ENCODE results near the gene FAM174C.
A peak's percentile ranks its signal among the peaks of the same experiment; 100 is the strongest.

The FAM174C gene

GRCh38 chr19:1262623-1263123, 12.7 kb upstream of the FAM174C start:
- Histone ChIP-seq H3K23ac (ENCODE audit: low read length) (no peak overlapping the region), H2BK12ac (ENCODE audit: low read length) (peak overlapping the region; percentile 86), H4K8ac (ENCODE audit: low read depth, low read length) (peak overlapping the region; percentile 83), H2BK5ac (ENCODE audit: low read depth, low read length, poor library complexity) (peak overlapping the region; percentile 7), H3K9me3 (ENCODE audit: insufficient read depth, low read depth, low read length) (no peaks in the 10 kb centered on the region), H3K14ac (ENCODE audit: low read length) (peak overlapping the region; percentile 83), H2BK120ac (ENCODE audit: insufficient read depth, low read length, poor library complexity) (peak overlapping the region; percentile 65), H3K27me3 (ENCODE audit: insufficient read depth, low read length) (no peaks in the 10 kb centered on the region), H3K18ac (ENCODE audit: low read length) (peak overlapping the region; percentile 47), H2AFZ (ENCODE audit: insufficient read depth, low read length, poor library complexity) (no peak overlapping the region), H3K79me1 (ENCODE audit: low read length) (peaks cover 41% of the 10 kb centered on the region), H3K4me1 (ENCODE audit: control insufficient read depth in 1 of 2, insufficient read depth in 2 of 2, low read length in 2 of 2) (peaks cover 48 to 61% of the 10 kb centered on the region in 2 experiments), H2AK5ac (ENCODE audit: low read length) (peak overlapping the region; percentile 33), H3K4ac (ENCODE audit: low read depth, low read length) (peak overlapping the region; percentile 7), H3K79me2 (ENCODE audit: control insufficient read depth, insufficient read depth, low read length, poor library complexity) (peaks cover 5% of the 10 kb centered on the region), H3K27ac (ENCODE audit: low read depth, low read length) (peak overlapping the region; percentile 22), H3K4me3 (ENCODE audit: low read depth, low read length) (no peak overlapping the region), H4K12ac (ENCODE audit: low read depth, low read length) (no peak overlapping the region), H4K91ac (ENCODE audit: low read depth, low read length) (peak overlapping the region; percentile 89), H3K9ac (ENCODE audit: low read length) (no peak overlapping the region), H3K36me3 (ENCODE audit: control insufficient read depth in 1 of 2, insufficient read depth in 2 of 2, low read length in 2 of 2) (peaks cover 6 to 10% of the 10 kb centered on the region in 2 experiments), H3K4me2 (ENCODE audit: low read length) (peak overlapping the region; percentile 69)
- WGBS (ENCODE audit: extremely low coverage, insufficient coverage, insufficient read length), result no CpG with 5 or more reads among the region's 21 CpGs
- DNase-seq, result no peak

- Histone ChIP-seq H2BK12ac (ENCODE audit: low read length) (peak overlapping the region; percentile 52), H2BK120ac (ENCODE audit: insufficient read depth, low read length, poor library complexity) (peak overlapping the region; percentile 65), H2BK5ac (ENCODE audit: low read depth, low read length, poor library complexity) (peak overlapping the region; percentile 7), H3K27me3 (ENCODE audit: insufficient read depth, low read length) (no peaks in the 10 kb centered on the region), H3K4me2 (ENCODE audit: low read length) (no peak overlapping the region), H3K27ac (ENCODE audit: low read depth, low read length) (peak overlapping the region; percentile 22), H2AK5ac (ENCODE audit: low read length) (peak overlapping the region; percentile 61), H2AFZ (ENCODE audit: insufficient read depth, low read length, poor library complexity) (no peak overlapping the region), H3K18ac (ENCODE audit: low read length) (no peak overlapping the region), H3K9me3 (ENCODE audit: insufficient read depth, low read depth, low read length) (no peaks in the 10 kb centered on the region), H4K91ac (ENCODE audit: low read depth, low read length) (peak overlapping the region; percentile 89), H3K4me3 (ENCODE audit: low read depth, low read length) (no peak overlapping the region), H3K4me1 (ENCODE audit: control insufficient read depth in 1 of 2, insufficient read depth in 2 of 2, low read length in 2 of 2) (peaks cover 48 to 61% of the 10 kb centered on the region in 2 experiments), H3K79me1 (ENCODE audit: low read length) (peaks cover 41% of the 10 kb centered on the region), H4K8ac (ENCODE audit: low read depth, low read length) (no peak overlapping the region), H3K79me2 (ENCODE audit: control insufficient read depth, insufficient read depth, low read length, poor library complexity) (peaks cover 5% of the 10 kb centered on the region), H3K36me3 (ENCODE audit: control insufficient read depth in 1 of 2, insufficient read depth in 2 of 2, low read length in 2 of 2) (peaks cover under 1 to 5% of the 10 kb centered on the region in 2 experiments), H4K12ac (ENCODE audit: low read depth, low read length) (no peak overlapping the region), H3K9ac (ENCODE audit: low read length) (no peak overlapping the region), H3K23ac (ENCODE audit: low read length) (no peak overlapping the region), H3K4ac (ENCODE audit: low read depth, low read length) (peak overlapping the region; percentile 19), H3K14ac (ENCODE audit: low read length) (peak overlapping the region; percentile 45)
- no peak for DNase-seq
- WGBS (ENCODE audit: extremely low coverage, insufficient coverage, insufficient read length), result no CpG with 5 or more reads among the region's 5 CpGs
These were observed 12.1 kb upstream of the FAM174C start for GRCh38 chr19:1263188-1263587.

- H4K12ac ChIP-seq (ENCODE audit: low read depth, low read length), result no peak overlapping the region
- H3K79me1 ChIP-seq (ENCODE audit: low read length), result peaks cover 43% of the 10 kb centered on the region
These were observed 10.3 kb upstream of the FAM174C start for GRCh38 chr19:1264801-1265614.

GRCh38 chr19:1265615-1266128, 9.7 kb upstream of the FAM174C start:
- no peak overlapping the region for H3K23ac ChIP-seq (ENCODE audit: low read length)
- H2BK5ac ChIP-seq (ENCODE audit: low read depth, low read length, poor library complexity), result peak overlapping the region; percentile 71
- H3K18ac ChIP-seq (ENCODE audit: low read length), result peak overlapping the region; percentile 85
- no peak overlapping the region for H3K9ac ChIP-seq (ENCODE audit: low read length)
- H2AK5ac ChIP-seq (ENCODE audit: low read length), result peak overlapping the region; percentile 87
- H3K27me3 ChIP-seq (ENCODE audit: insufficient read depth, low read length), result no peaks in the 10 kb centered on the region
- H3K14ac ChIP-seq (ENCODE audit: low read length), result peak overlapping the region; percentile 75
- H3K27ac ChIP-seq (ENCODE audit: low read depth, low read length), result peak overlapping the region; percentile 81
- peak overlapping the region; percentile 68 for H4K8ac ChIP-seq (ENCODE audit: low read depth, low read length)
- no CpG with 5 or more reads among the region's 28 CpGs for WGBS (ENCODE audit: extremely low coverage, insufficient coverage, insufficient read length)
- H3K4me1 ChIP-seq (ENCODE audit: control insufficient read depth in 1 of 2, insufficient read depth in 2 of 2, low read length in 2 of 2), result peaks cover 46 to 57% of the 10 kb centered on the region in 2 experiments
- H3K4me3 ChIP-seq (ENCODE audit: low read depth, low read length), result peak overlapping the region; percentile 31
- H3K9me3 ChIP-seq (ENCODE audit: insufficient read depth, low read depth, low read length), result no peaks in the 10 kb centered on the region
- peak overlapping the region; percentile 46 for H3K4ac ChIP-seq (ENCODE audit: low read depth, low read length)
- H3K79me2 ChIP-seq (ENCODE audit: control insufficient read depth, insufficient read depth, low read length, poor library complexity), result peaks cover 15% of the 10 kb centered on the region
- peaks cover 42% of the 10 kb centered on the region for H3K79me1 ChIP-seq (ENCODE audit: low read length)
- peaks cover 0 to under 1% of the 10 kb centered on the region in 2 experiments for H3K36me3 ChIP-seq (ENCODE audit: control insufficient read depth in 1 of 2, insufficient read depth in 2 of 2, low read length in 2 of 2)
- H4K12ac ChIP-seq (ENCODE audit: low read depth, low read length), result peak overlapping the region; percentile 31
- peak; percentile 54 to 56 for DNase-seq
- peak overlapping the region; percentile 4 for H2AFZ ChIP-seq (ENCODE audit: insufficient read depth, low read length, poor library complexity)
- peak overlapping the region; percentile 28 for H2BK120ac ChIP-seq (ENCODE audit: insufficient read depth, low read length, poor library complexity)
- H3K4me2 ChIP-seq (ENCODE audit: low read length), result peak overlapping the region; percentile 84
- H2BK12ac ChIP-seq (ENCODE audit: low read length), result peak overlapping the region; percentile 92
- peak overlapping the region; percentile 73 for H4K91ac ChIP-seq (ENCODE audit: low read depth, low read length)

More at GRCh38 chr19:1264801-1265614, 10.3 kb upstream of the FAM174C start:
- H3K36me3 ChIP-seq (ENCODE audit: control insufficient read depth in 1 of 2, insufficient read depth in 2 of 2, low read length in 2 of 2), result no peaks in the 10 kb centered on the region
- peaks cover 13% of the 10 kb centered on the region for H3K79me2 ChIP-seq (ENCODE audit: control insufficient read depth, insufficient read depth, low read length, poor library complexity)
- no CpG with 5 or more reads among the region's 26 CpGs for WGBS (ENCODE audit: extremely low coverage, insufficient coverage, insufficient read length)
- H3K9me3 ChIP-seq (ENCODE audit: insufficient read depth, low read depth, low read length), result no peaks in the 10 kb centered on the region
- peak overlapping the region; percentile 2 for H4K8ac ChIP-seq (ENCODE audit: low read depth, low read length)
- no peaks in the 10 kb centered on the region for H3K27me3 ChIP-seq (ENCODE audit: insufficient read depth, low read length)
- H2BK5ac ChIP-seq (ENCODE audit: low read depth, low read length, poor library complexity), result peak overlapping the region; percentile 1
- peak overlapping the region; percentile 16 for H2AK5ac ChIP-seq (ENCODE audit: low read length)
- no peak overlapping the region for H3K4me3 ChIP-seq (ENCODE audit: low read depth, low read length)
- peak overlapping the region; percentile 43 for H3K27ac ChIP-seq (ENCODE audit: low read depth, low read length)
- H2BK12ac ChIP-seq (ENCODE audit: low read length), result peak overlapping the region; percentile 71
- H3K9ac ChIP-seq (ENCODE audit: low read length), result no peak overlapping the region
- no peak overlapping the region for H3K4ac ChIP-seq (ENCODE audit: low read depth, low read length)
- no peak overlapping the region for H3K23ac ChIP-seq (ENCODE audit: low read length)
- peak overlapping the region; percentile 58 for H4K91ac ChIP-seq (ENCODE audit: low read depth, low read length)
- no peak overlapping the region for H2AFZ ChIP-seq (ENCODE audit: insufficient read depth, low read length, poor library complexity)
- H2BK120ac ChIP-seq (ENCODE audit: insufficient read depth, low read length, poor library complexity), result peak overlapping the region; percentile 20
- H3K4me1 ChIP-seq (ENCODE audit: control insufficient read depth in 1 of 2, insufficient read depth in 2 of 2, low read length in 2 of 2), result peaks cover 49 to 60% of the 10 kb centered on the region in 2 experiments
- peak overlapping the region; percentile 23 for H3K14ac ChIP-seq (ENCODE audit: low read length)
- peak overlapping the region; percentile 22 for H3K4me2 ChIP-seq (ENCODE audit: low read length)
- peak; percentile 86 to 92 for DNase-seq
- peak overlapping the region; percentile 21 for H3K18ac ChIP-seq (ENCODE audit: low read length)

All from trophoblast cell (in vitro differentiated cells and primary cell).